Measurements from ENCODE around the gene LPCAT3. TPM values are rescaled to one million over a fixed set of nuclear protein-coding genes. Genes with fewer than 3 reads are reported as not detected.

The LPCAT3 gene
- total and polyA plus RNA-seq, 4 donors = 45.4 to 78.6 (median 56.2) TPM

GRCh38 chr12:6938353-6939190, 79.7 kb downstream of the LPCAT3 start:
- 83 to 87% methylated on average over 32 of the region's 32 CpGs for WGBS, 2 donors
- Histone ChIP-seq H3K27me3 (ENCODE audit: control insufficient read depth in 3 of 3, insufficient read depth in 3 of 3, low read length in 2 of 3) (no peaks in the 10 kb centered on the region), H3K4me1 (ENCODE audit: control insufficient read depth in 5 of 5, insufficient read depth in 5 of 5, low read length in 5 of 5) (peaks cover 5 to 31% (median 11%) of the 10 kb centered on the region in 5 donors), H3K27ac (ENCODE audit: low read depth in 1 of 2, low read length in 1 of 2) (peak overlapping the region; percentile 24 to 83), H3K9ac (ENCODE audit: insufficient read depth in 1 of 2, low read length in 2 of 2) (peak overlapping the region; percentile 0 to 46), H3K4me3 (no peak overlapping the region), H3K36me3 (ENCODE audit: control insufficient read depth in 4 of 4, insufficient read depth in 4 of 4, low read length in 4 of 4) (peaks cover 0 to 48% (median 39%) of the 10 kb centered on the region in 4 donors), H3K9me3 (ENCODE audit: control insufficient read depth in 4 of 4, insufficient read depth in 3 of 4, low read length in 3 of 4) (no peaks in the 10 kb centered on the region)
- DNase-seq (no peak), ATAC-seq (ENCODE audit: insufficient read depth, low FRiP score) (no peak)
- TF ChIP-seq CTCF (IDR thresholded peaks at IDR 0.05; ENCODE audit: control extremely low read depth, extremely low read depth) = no peak

GRCh38 chr12:6937481-6938352, 80.6 kb downstream of the LPCAT3 start:
- Histone ChIP-seq H3K27ac (ENCODE audit: low read depth in 1 of 2, low read length in 1 of 2) (peak overlapping the region; percentile 83 to 85), H3K36me3 (ENCODE audit: control insufficient read depth in 4 of 4, insufficient read depth in 4 of 4, low read length in 4 of 4) (peaks cover 0 to 49% (median 40%) of the 10 kb centered on the region in 4 donors), H3K4me3 (peak overlapping the region; percentile 50), H3K9ac (ENCODE audit: insufficient read depth in 1 of 2, low read length in 2 of 2) (peak overlapping the region; percentile 60 to 70), H3K9me3 (ENCODE audit: control insufficient read depth in 4 of 4, insufficient read depth in 3 of 4, low read length in 3 of 4) (no peaks in the 10 kb centered on the region), H3K27me3 (ENCODE audit: control insufficient read depth in 3 of 3, insufficient read depth in 3 of 3, low read length in 2 of 3) (no peaks in the 10 kb centered on the region), H3K4me1 (ENCODE audit: control insufficient read depth in 5 of 5, insufficient read depth in 5 of 5, low read length in 5 of 5) (peaks cover 3 to 29% (median 11%) of the 10 kb centered on the region in 5 donors)
- ATAC-seq (ENCODE audit: insufficient read depth, low FRiP score) = peak; percentile 93
- peak; percentile 90 for TF ChIP-seq CTCF (IDR thresholded peaks at IDR 0.05; ENCODE audit: control extremely low read depth, extremely low read depth)
- WGBS, 2 donors = 1% methylated on average over 67 to 80 of the region's 80 CpGs
- peak; percentile 96 to 98 (median 97) for DNase-seq

- Histone ChIP-seq H3K9ac (ENCODE audit: insufficient read depth in 1 of 2, low read length in 2 of 2) (no peak overlapping the region), H3K36me3 (ENCODE audit: control insufficient read depth in 4 of 4, insufficient read depth in 4 of 4, low read length in 4 of 4) (peaks cover 0 to 49% (median 40%) of the 10 kb centered on the region in 4 donors)
Observed at GRCh38 chr12:6936636-6937480, 81.4 kb downstream of the LPCAT3 start.

More at GRCh38 chr12:6936636-6937480, 81.4 kb downstream of the LPCAT3 start:
- H3K27me3 ChIP-seq (ENCODE audit: control insufficient read depth in 3 of 3, insufficient read depth in 3 of 3, low read length in 2 of 3) = no peaks in the 10 kb centered on the region
- H3K4me3 ChIP-seq = no peak overlapping the region
- peak overlapping the region; percentile 83 to 85 for H3K27ac ChIP-seq (ENCODE audit: low read depth in 1 of 2, low read length in 1 of 2)
- no peak for ATAC-seq (ENCODE audit: insufficient read depth, low FRiP score)
- no peak for TF ChIP-seq CTCF (IDR thresholded peaks at IDR 0.05; ENCODE audit: control extremely low read depth, extremely low read depth)
- no peaks in the 10 kb centered on the region for H3K9me3 ChIP-seq (ENCODE audit: control insufficient read depth in 4 of 4, insufficient read depth in 3 of 4, low read length in 3 of 4)
- 13 to 31% methylated on average over 27 to 36 of the region's 36 CpGs for WGBS, 2 donors
- peaks cover 3 to 29% (median 11%) of the 10 kb centered on the region in 5 donors for H3K4me1 ChIP-seq (ENCODE audit: control insufficient read depth in 5 of 5, insufficient read depth in 5 of 5, low read length in 5 of 5)
- DNase-seq = peak in 2 of 3 donors; percentile 50 to 62
